CD14-positive monocyte (primary cell): Measurements from ENCODE around the gene MSI2. TPM values are rescaled to one million over a fixed set of nuclear protein-coding genes. Genes with fewer than 3 reads are reported as not detected.

Experiments used
- DNase-seq, 3 donors: peaks; one replicate each; pipeline ENCODE4 v3.0.0-alpha.2; 2011 to 2022
- H2AFZ ChIP-seq: 2 replicates; pipeline ENCODE4 v1.6.0; 2012; ENCODE audit warnings: mild to moderate bottlenecking, low read depth, low read length, inconsistent platforms; ENCODE audit not compliant: insufficient read depth, poor library complexity, severe bottlenecking
- H3K27ac ChIP-seq, 2 donors: 1 replicate in 1 of 2; 2 replicates in 1 of 2; pipeline ENCODE4 v1.5.1; 2012 to 2013; ENCODE audit warnings: low read length in 2 of 2, control low read depth in 1 of 2, inconsistent platforms in 1 of 2, low read depth in 1 of 2, mild to moderate bottlenecking in 1 of 2
- H3K27me3 ChIP-seq, 2 donors: one replicate each; pipeline versions ENCODE4 v1.6.0 to v1.6.1; 2011 to 2013; ENCODE audit warnings: low read length in 2 of 2; ENCODE audit not compliant: control insufficient read depth in 2 of 2, insufficient read depth in 2 of 2
- H3K36me3 ChIP-seq, 2 donors: replicated peaks in 1 of 2; 1 replicate in 1 of 2; 2 replicates in 1 of 2; pipeline versions ENCODE4 v1.5.1 to v1.6.1; 2012 to 2013; ENCODE audit warnings: low read length in 2 of 2, control low read depth in 1 of 2, inconsistent platforms in 1 of 2, mild to moderate bottlenecking in 1 of 2; ENCODE audit not compliant: insufficient read depth in 2 of 2, control insufficient read depth in 1 of 2
- H3K4me1 ChIP-seq, 2 donors: 1 replicate in 1 of 2; 2 replicates in 1 of 2; pipeline versions ENCODE4 v1.5.1 to v1.6.1; 2012 to 2013; ENCODE audit warnings: low read length in 2 of 2, control low read depth in 1 of 2, inconsistent platforms in 1 of 2, mild to moderate bottlenecking in 1 of 2, moderate library complexity in 1 of 2; ENCODE audit not compliant: insufficient read depth in 2 of 2, control insufficient read depth in 1 of 2
- H3K4me2 ChIP-seq: replicated peaks from 2 replicates; pipeline ENCODE3; 2012; ENCODE audit warnings: low read length, moderate library complexity, mild to moderate bottlenecking; ENCODE audit not compliant: poor library complexity, severe bottlenecking; ENCODE audit errors: extremely low read depth
- H3K4me3 ChIP-seq, 3 experiments: fragments of 200-600 bp in 1 of 3; sonication (generic) in 1 of 3; replicated peaks in 1 of 3; 1 replicate in 2 of 3; 2 replicates in 1 of 3; pipeline ENCODE4 v1.5.1; 2011 to 2013; ENCODE audit warnings: low read length in 3 of 3, mild to moderate bottlenecking in 3 of 3, control low read depth in 2 of 3, low read depth in 2 of 3, inconsistent platforms in 1 of 3, moderate library complexity in 1 of 3
- H3K79me2 ChIP-seq: 2 replicates; pipeline ENCODE4 v1.6.0; 2012; ENCODE audit warnings: mild to moderate bottlenecking, control low read depth, inconsistent platforms, low read length, moderate library complexity; ENCODE audit not compliant: insufficient read depth
- H3K9ac ChIP-seq: 2 replicates; pipeline ENCODE4 v1.6.0; 2017; ENCODE audit warnings: low read length, mild to moderate bottlenecking; ENCODE audit not compliant: insufficient read depth, poor library complexity, severe bottlenecking
- H3K9me3 ChIP-seq, 2 donors: replicated peaks in 1 of 2; 1 replicate in 1 of 2; 2 replicates in 1 of 2; pipeline versions ENCODE4 v1.5.1 to v1.6.1; 2012 to 2013; ENCODE audit warnings: low read length in 2 of 2, control low read depth in 1 of 2; ENCODE audit not compliant: control insufficient read depth in 1 of 2, insufficient read depth in 1 of 2
- H4K20me1 ChIP-seq: 2 replicates; pipeline ENCODE4 v1.6.0; 2012; ENCODE audit warnings: mild to moderate bottlenecking, low read length, control low read depth, moderate library complexity; ENCODE audit not compliant: insufficient read depth
- H3K27ac Mint-ChIP-seq, 7 donors: one replicate each; pipeline ENCODE4 v1.8.0; 2020; ENCODE audit warnings: mild to moderate bottlenecking in 7 of 7, mixed read lengths in 7 of 7, moderate library complexity in 6 of 7, inconsistent platforms in 2 of 7
- H3K27me3 Mint-ChIP-seq, 3 donors: one replicate each; pipeline ENCODE4 v1.8.0; 2021 to 2022; ENCODE audit warnings: low read depth in 3 of 3, mild to moderate bottlenecking in 3 of 3, mixed read lengths in 3 of 3, moderate library complexity in 3 of 3, inconsistent platforms in 1 of 3
- H3K36me3 Mint-ChIP-seq, 2 donors: one replicate each; pipeline ENCODE4 v1.8.0; 2020; ENCODE audit warnings: mixed read lengths in 2 of 2, inconsistent platforms in 1 of 2, mild to moderate bottlenecking in 1 of 2
- H3K4me1 Mint-ChIP-seq: one replicate; pipeline ENCODE4 v1.8.0; 2020; ENCODE audit warnings: mild to moderate bottlenecking, mixed read lengths
- H3K4me3 Mint-ChIP-seq, 2 donors: one replicate each; pipeline ENCODE4 v1.8.0; 2020; ENCODE audit warnings: mild to moderate bottlenecking in 2 of 2, mixed read lengths in 2 of 2, moderate library complexity in 1 of 2
- H3K9me3 Mint-ChIP-seq, 7 donors: one replicate each; pipeline ENCODE4 v1.8.0; 2020 to 2022; ENCODE audit warnings: mixed read lengths in 7 of 7, mild to moderate bottlenecking in 6 of 7, moderate library complexity in 6 of 7, inconsistent platforms in 2 of 7
- WGBS: methylation state at CpG from one replicate; pipeline ENCODE4 v1.1.5; 2013; ENCODE audit warnings: missing lambda C conversion rate; ENCODE audit not compliant: insufficient coverage; 5-methylcytosine and 5-hydroxymethylcytosine counted together
- intact Hi-C, 2 donors: fragments of 100-400 bp; cut with micrococcal nuclease; formaldehyde crosslinking; loops; one replicate each; pipeline versions ENCODE4 v1.15.0 to v1.15.1; 2023
- polyA plus RNA-seq, 3 donors: library from polyadenylated mRNA; depleted of rRNA in 1 of 3; unstranded in 2 of 3; stranded (reverse) in 1 of 3; fragments of 300-500 nt in 2 of 3; fragments of >200 nt in 1 of 3; fragmentation: Illumina TruSeq in 2 of 3; gene quantifications; 1 replicate in 2 of 3; 2 replicates in 1 of 3; pipeline ENCODE4 v1.2.3, GENCODE V29; 2012 to 2021
- TF ChIP-seq, protein P1 (sequence below): fragments of 200-600 bp; IDR thresholded peaks from one replicate; pipeline ENCODE4 v1.8.0; 2022; ENCODE audit warnings: antibody characterized with exemption, mild to moderate bottlenecking

Gene MSI2
- polyA plus RNA-seq, 3 donors = 0.20 to 6.6 (median 0.37) TPM

- Histone ChIP-seq H3K9ac (peak overlapping the region; percentile 23), H3K4me1 (peaks cover 10 to 19% of the 10 kb centered on the region in 2 donors), H3K27ac (no peak overlapping the region), H3K79me2 (no peaks in the 10 kb centered on the region), H3K9me3 (no peaks in the 10 kb centered on the region), H2AFZ (no peak overlapping the region), H3K4me2 (peak overlapping the region; percentile 54), H3K36me3 (peaks cover 0 to 2% of the 10 kb centered on the region in 2 donors), H3K4me3 (peak overlapping the region in 1 of 3 experiments; percentile 28), H3K27me3 (no peaks in the 10 kb centered on the region), H4K20me1 (no peaks in the 10 kb centered on the region)
- no peaks in the 10 kb centered on the region for H3K36me3 Mint-ChIP-seq
- H3K9me3 Mint-ChIP-seq = peaks cover 0 to 2% (median 0%) of the 10 kb centered on the region in 7 donors
- TF ChIP-seq, protein P1, sequence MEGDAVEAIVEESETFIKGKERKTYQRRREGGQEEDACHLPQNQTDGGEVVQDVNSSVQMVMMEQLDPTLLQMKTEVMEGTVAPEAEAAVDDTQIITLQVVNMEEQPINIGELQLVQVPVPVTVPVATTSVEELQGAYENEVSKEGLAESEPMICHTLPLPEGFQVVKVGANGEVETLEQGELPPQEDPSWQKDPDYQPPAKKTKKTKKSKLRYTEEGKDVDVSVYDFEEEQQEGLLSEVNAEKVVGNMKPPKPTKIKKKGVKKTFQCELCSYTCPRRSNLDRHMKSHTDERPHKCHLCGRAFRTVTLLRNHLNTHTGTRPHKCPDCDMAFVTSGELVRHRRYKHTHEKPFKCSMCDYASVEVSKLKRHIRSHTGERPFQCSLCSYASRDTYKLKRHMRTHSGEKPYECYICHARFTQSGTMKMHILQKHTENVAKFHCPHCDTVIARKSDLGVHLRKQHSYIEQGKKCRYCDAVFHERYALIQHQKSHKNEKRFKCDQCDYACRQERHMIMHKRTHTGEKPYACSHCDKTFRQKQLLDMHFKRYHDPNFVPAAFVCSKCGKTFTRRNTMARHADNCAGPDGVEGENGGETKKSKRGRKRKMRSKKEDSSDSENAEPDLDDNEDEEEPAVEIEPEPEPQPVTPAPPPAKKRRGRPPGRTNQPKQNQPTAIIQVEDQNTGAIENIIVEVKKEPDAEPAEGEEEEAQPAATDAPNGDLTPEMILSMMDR = no peak
- H3K4me1 Mint-ChIP-seq = peaks cover 33% of the 10 kb centered on the region
- intact Hi-C loops = no loop called here
- no peak for DNase-seq
- H3K27me3 Mint-ChIP-seq = no peaks in the 10 kb centered on the region
- WGBS = 38% methylated on average over 10 of the region's 17 CpGs
- H3K27ac Mint-ChIP-seq = no peak overlapping the region
- peak overlapping the region; percentile 60 to 76 for H3K4me3 Mint-ChIP-seq
These were observed 281.4 kb downstream of the MSI2 start for GRCh38 chr17:57537524-57538410.

GRCh38 chr17:57538736-57539456, 282.6 kb downstream of the MSI2 start:
- H3K27ac ChIP-seq = no peak overlapping the region
- peaks cover 10 to 19% of the 10 kb centered on the region in 2 donors for H3K4me1 ChIP-seq
- Mint-ChIP-seq H3K9me3 (peaks cover 0 to 2% (median 0%) of the 10 kb centered on the region in 7 donors), H3K27ac (no peak overlapping the region), H3K27me3 (no peaks in the 10 kb centered on the region), H3K4me1 (peaks cover 27% of the 10 kb centered on the region), H3K36me3 (no peaks in the 10 kb centered on the region), H3K4me3 (no peak overlapping the region)
- H4K20me1 ChIP-seq = no peaks in the 10 kb centered on the region
- intact Hi-C loops = no loop called here
- H3K79me2 ChIP-seq = no peaks in the 10 kb centered on the region
- TF ChIP-seq, protein P1 = no peak
- WGBS = 97% methylated on average over 4 of the region's 11 CpGs
- H3K36me3 ChIP-seq = no peaks in the 10 kb centered on the region
- H3K4me2 ChIP-seq = no peak overlapping the region
- no peaks in the 10 kb centered on the region for H3K9me3 ChIP-seq
- H3K4me3 ChIP-seq = no peak overlapping the region
- no peaks in the 10 kb centered on the region for H3K27me3 ChIP-seq
- H2AFZ ChIP-seq = no peak overlapping the region
- no peak for DNase-seq
- H3K9ac ChIP-seq = no peak overlapping the region
